Rectal smooth muscle tissue (tissue), 1 donor: ENCODE measurements around the gene KLC3.
"Not testable (repeated sequence)": the region's sequence is repeated elsewhere in the genome, so short reads cannot be mapped to it uniquely, and the experiment has no call there.

Source experiments
- H3K27ac ChIP-seq: one replicate; pipeline ENCODE4 v1.7.0; 2013; ENCODE audit warnings: low read depth, low read length, inconsistent platforms
- H3K27me3 ChIP-seq: one replicate; pipeline ENCODE4 v1.7.0; 2013; ENCODE audit warnings: low read length; ENCODE audit not compliant: control insufficient read depth, insufficient read depth
- H3K36me3 ChIP-seq: one replicate; pipeline ENCODE4 v1.7.0; 2013; ENCODE audit warnings: low read length; ENCODE audit not compliant: control insufficient read depth, insufficient read depth
- H3K4me1 ChIP-seq: one replicate; pipeline ENCODE4 v1.7.0; 2013; ENCODE audit warnings: low read length; ENCODE audit not compliant: control insufficient read depth, insufficient read depth
- H3K4me3 ChIP-seq: one replicate; pipeline ENCODE4 v1.7.0; 2013; ENCODE audit warnings: low read length
- H3K9ac ChIP-seq: one replicate; pipeline ENCODE4 v1.7.0; 2013; ENCODE audit warnings: low read length

Gene KLC3

GRCh38 chr19:45322744-45323281, 17.7 kb upstream of the KLC3 start, which contains the start of gene CKM:
Gene CKM (minus strand): TSS chr19:45322875. CDS start chr19:45319713, 3,162 bp downstream.
- H3K27ac ChIP-seq = peak within 1 kb of the TSS; percentile 79
- H3K4me1 ChIP-seq = peaks cover 8% of the 10 kb centered on the region
- peak within 1 kb of the TSS; percentile 42 for H3K4me3 ChIP-seq
- peak within 1 kb of the TSS; percentile 30 for H3K9ac ChIP-seq
- peaks cover 3% of the 10 kb centered on the region for H3K27me3 ChIP-seq
- no peaks in the 10 kb centered on the region for H3K36me3 ChIP-seq

GRCh38 chr19:45323671-45324081, 16.9 kb upstream of the KLC3 start:
- Histone ChIP-seq H3K9ac (peak overlapping the region; percentile 5), H3K36me3 (no peaks in the 10 kb centered on the region), H3K4me1 (peaks cover 8% of the 10 kb centered on the region), H3K27me3 (peaks cover 3% of the 10 kb centered on the region), H3K27ac (peak overlapping the region; percentile 79), H3K4me3 (peak overlapping the region; percentile 42)

DNA sequence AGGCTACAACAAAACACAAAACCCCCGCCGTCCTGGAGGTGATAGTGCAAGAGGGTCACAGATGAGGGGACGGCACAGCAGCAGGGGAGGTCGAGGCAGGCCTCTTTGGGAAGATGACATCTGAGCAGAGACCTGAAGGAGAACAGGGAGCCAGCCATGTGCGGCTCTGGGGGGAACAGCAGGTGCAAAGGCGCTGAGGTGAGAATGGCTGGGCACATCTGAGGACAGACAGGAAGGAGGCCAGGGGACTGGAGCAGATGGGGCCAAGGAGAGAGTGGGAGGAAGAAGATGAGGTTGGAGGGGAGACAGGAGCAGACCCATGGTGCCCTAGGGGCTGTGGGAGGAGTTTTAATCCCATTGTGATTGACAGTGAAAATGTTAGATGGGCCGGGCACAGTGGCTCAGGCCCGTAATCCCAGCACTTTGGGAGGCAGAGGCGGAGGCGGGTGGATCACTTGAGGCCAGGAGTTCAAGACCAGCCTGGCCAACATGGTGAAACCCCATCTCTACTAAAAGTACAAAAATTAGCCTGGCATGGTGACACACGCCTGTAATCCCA, 16.1 kb upstream of the KLC3 start:
- Histone ChIP-seq H3K27me3 (peaks cover 3% of the 10 kb centered on the region), H3K4me3 (peak overlapping the region; percentile 1), H3K4me1 (peaks cover 8% of the 10 kb centered on the region), H3K9ac (no peak overlapping the region), H3K36me3 (no peaks in the 10 kb centered on the region), H3K27ac (peak overlapping the region; percentile 79)

- Histone ChIP-seq H3K4me3 (no peak overlapping the region), H3K36me3 (no peaks in the 10 kb centered on the region), H3K9ac (no peak overlapping the region), H3K27ac (no peak overlapping the region), H3K4me1 (peaks cover 5% of the 10 kb centered on the region), H3K27me3 (peaks cover 3% of the 10 kb centered on the region)
Measured at GRCh38 chr19:45327404-45328143, 13.0 kb upstream of the KLC3 start.

DNA sequence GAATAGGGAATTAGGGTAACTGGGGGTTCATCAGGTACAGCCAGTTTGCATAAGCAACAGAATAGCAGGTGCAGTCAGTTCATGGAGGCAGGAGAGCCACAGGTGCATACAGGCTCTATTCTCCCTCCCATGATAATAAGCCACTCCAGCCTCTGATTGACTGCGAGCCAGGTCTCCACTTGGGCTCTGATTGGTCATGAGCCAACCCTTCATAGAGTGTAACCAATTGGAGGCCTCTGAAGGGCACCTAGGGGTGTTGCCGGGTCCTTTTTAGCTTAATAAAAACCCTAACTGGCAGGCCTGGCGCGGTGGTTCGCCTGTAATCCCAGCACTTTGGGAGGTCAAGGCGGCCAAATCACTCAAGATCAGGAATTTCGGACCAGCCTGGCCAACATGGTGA, 9.1 kb upstream of the KLC3 start:
- Histone ChIP-seq H3K27ac (no peak overlapping the region), H3K27me3 (no peaks in the 10 kb centered on the region), H3K9ac (no peak overlapping the region), H3K4me1 (peaks cover 1% of the 10 kb centered on the region), H3K36me3 (no peaks in the 10 kb centered on the region), H3K4me3 (no peak overlapping the region)

- no peaks in the 10 kb centered on the region for H3K4me1 ChIP-seq
- H3K4me3 ChIP-seq = no peak overlapping the region
- H3K9ac ChIP-seq = no peak overlapping the region
- no peaks in the 10 kb centered on the region for H3K36me3 ChIP-seq
- no peak overlapping the region for H3K27ac ChIP-seq
- H3K27me3 ChIP-seq = no peaks in the 10 kb centered on the region
Measured at GRCh38 chr19:45333609-45334303, 6.8 kb upstream of the KLC3 start.

DNA sequence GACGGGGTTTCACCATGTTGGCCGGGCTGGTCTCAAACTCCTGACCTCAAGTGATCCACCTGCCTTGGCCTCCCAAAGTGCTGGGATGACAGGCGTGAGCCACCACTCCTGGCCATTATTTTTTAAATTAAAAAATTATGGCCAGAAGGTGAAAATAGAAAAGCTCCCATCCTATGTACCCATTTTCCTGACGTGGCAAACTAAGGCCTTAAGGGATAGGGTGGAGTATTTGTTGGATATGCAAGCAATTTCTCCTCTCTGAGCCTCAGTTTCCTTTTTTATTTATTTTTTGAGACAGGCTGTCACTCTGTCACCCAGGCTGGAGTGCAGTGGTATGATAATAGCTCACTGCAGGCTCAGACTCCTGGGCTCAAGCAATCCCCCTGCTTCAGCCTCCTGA, 5.7 kb upstream of the KLC3 start:
- not testable (repeated sequence) for H3K36me3 ChIP-seq, H3K4me3 ChIP-seq, H3K9ac ChIP-seq, H3K27me3 ChIP-seq, H3K27ac ChIP-seq, H3K4me1 ChIP-seq

- no peaks in the 10 kb centered on the region for H3K4me1 ChIP-seq
- H3K27me3 ChIP-seq = peaks cover 8% of the 10 kb centered on the region
- H3K27ac ChIP-seq = no peak overlapping the region
- H3K9ac ChIP-seq = no peak overlapping the region
- no peak overlapping the region for H3K4me3 ChIP-seq
- no peaks in the 10 kb centered on the region for H3K36me3 ChIP-seq
Measured at GRCh38 chr19:45336696-45337251, 3.8 kb upstream of the KLC3 start.

- H3K27ac ChIP-seq = no peak overlapping the region
- no peak overlapping the region for H3K9ac ChIP-seq
- H3K27me3 ChIP-seq = peaks cover 10% of the 10 kb centered on the region
Measured at GRCh38 chr19:45339629-45340028, 921 bp upstream of the KLC3 start.

DNA sequence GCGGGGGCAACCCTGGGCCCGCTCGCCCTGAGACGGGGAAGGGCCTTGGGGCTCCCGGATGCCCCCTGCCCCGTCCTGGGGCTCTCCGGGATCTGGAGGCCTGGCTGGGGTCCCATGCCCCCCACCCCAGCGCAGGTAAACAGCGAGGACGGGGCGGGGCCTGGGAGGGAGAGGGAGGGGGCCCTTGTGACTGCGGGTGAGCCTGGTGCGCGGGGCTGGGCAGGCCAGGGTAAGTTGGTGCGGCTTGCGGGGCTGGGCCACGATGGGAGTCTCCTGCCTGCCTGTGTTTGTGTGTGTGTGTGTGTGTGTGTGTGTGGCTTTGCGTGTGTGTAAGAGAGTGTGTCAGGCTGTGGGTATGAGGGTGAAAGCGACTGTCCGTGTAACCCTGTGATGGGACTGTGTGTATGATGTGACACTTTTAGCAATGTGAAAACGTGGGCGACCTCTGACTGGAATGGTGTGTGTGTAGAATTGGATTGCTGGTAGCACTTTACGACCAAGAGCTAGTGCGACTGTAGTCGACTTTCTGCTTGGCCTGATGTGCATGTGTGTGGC, 426 bp downstream of the KLC3 start:
- no peaks in the 10 kb centered on the region for H3K4me1 ChIP-seq
- peaks cover 11% of the 10 kb centered on the region for H3K27me3 ChIP-seq
- H3K4me3 ChIP-seq = no peak overlapping the region
- no peak overlapping the region for H3K27ac ChIP-seq
- H3K36me3 ChIP-seq = no peaks in the 10 kb centered on the region
- H3K9ac ChIP-seq = no peak overlapping the region

More at GRCh38 chr19:45339629-45340028, 921 bp upstream of the KLC3 start:
- Histone ChIP-seq H3K4me1 (no peaks in the 10 kb centered on the region), H3K4me3 (no peak overlapping the region), H3K36me3 (no peaks in the 10 kb centered on the region)

DNA sequence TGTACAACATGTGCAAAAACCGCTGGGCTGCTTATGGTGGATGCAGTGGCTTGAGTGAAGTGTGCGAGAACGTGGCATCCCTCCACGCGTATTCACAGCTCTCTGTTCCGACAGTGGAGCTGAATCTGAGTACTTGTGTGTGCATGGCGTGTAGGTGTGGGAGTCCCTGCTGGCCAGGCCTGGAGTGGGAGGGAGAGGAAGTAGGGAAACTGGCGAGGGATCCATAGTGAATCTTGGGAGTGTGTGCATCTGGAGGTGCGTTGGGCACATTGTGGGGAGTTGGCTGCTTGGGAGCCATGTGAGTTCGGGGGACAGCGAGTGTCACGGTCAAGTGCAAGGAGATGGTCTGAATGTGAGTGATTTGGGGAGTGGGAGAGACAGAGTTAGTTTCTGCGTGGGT, 2.4 kb downstream of the KLC3 start:
- no peaks in the 10 kb centered on the region for H3K36me3 ChIP-seq
- H3K27me3 ChIP-seq = peaks cover 26% of the 10 kb centered on the region
- H3K4me1 ChIP-seq = no peaks in the 10 kb centered on the region
- no peak overlapping the region for H3K4me3 ChIP-seq
- H3K9ac ChIP-seq = no peak overlapping the region
- H3K27ac ChIP-seq = no peak overlapping the region
